IMR-90 (cell line): ENCODE results near the gene MATK. TPM values are rescaled to one million over a fixed set of nuclear protein-coding genes. Genes with fewer than 3 reads are reported as not detected.

ENCODE experiments used
- ATAC-seq: fragments of 200-7000 bp; cut with Tn5 transposase; 2 replicates; pipeline ENCODE4 v1.9.1; 2020; ENCODE audit warnings: low read depth, mild to moderate bottlenecking, moderate library complexity
- BruUV-seq: library from RNA; stranded (reverse); fragments of 400-500 nt; replicated peaks from 2 replicates; lab custom pipeline; 2021; lab: Mats Ljungman, UMichigan
- CTCF ChIA-PET: fragments of 300-600 bp; formaldehyde crosslinking; extraction: SDS; loops from one replicate; lab custom pipeline; 2021; ENCODE audit warnings: antibody characterized with exemption; lab: Yijun Ruan, JAX
- POLR2A ChIA-PET: fragments of 300-600 bp; sonication (Branson Sonifier 250); formaldehyde crosslinking; loops from one replicate; lab custom pipeline; 2022; ENCODE audit warnings: antibody characterized with exemption; ENCODE audit not compliant: unreplicated experiment; lab: Charles Lee
- DNase-seq: peaks from one replicate; pipeline ENCODE4 v3.0.0; 2013
- H2AFZ ChIP-seq: replicated peaks from 2 replicates; pipeline ENCODE3; 2013; ENCODE audit warnings: low read length, mild to moderate bottlenecking; ENCODE audit not compliant: poor library complexity
- H2AK5ac ChIP-seq: 2 replicates; pipeline ENCODE4 v1.6.1; 2013; ENCODE audit warnings: low read depth, low read length, inconsistent platforms
- H2AK9ac ChIP-seq: replicated peaks from 2 replicates; pipeline ENCODE3; 2013; ENCODE audit warnings: mild to moderate bottlenecking, low read depth, low read length, moderate library complexity; ENCODE audit not compliant: poor library complexity
- H2BK120ac ChIP-seq: 2 replicates; pipeline ENCODE4 v1.6.1; 2013; ENCODE audit warnings: low read depth, low read length, inconsistent platforms
- H2BK15ac ChIP-seq: 3 replicates; pipeline ENCODE4 v1.6.1; 2013; ENCODE audit warnings: low read depth, low read length, inconsistent platforms
- H2BK20ac ChIP-seq: 2 replicates; pipeline ENCODE4 v1.6.1; 2013; ENCODE audit warnings: low read depth, mild to moderate bottlenecking, inconsistent platforms, low read length, moderate library complexity
- H2BK5ac ChIP-seq: 2 replicates; pipeline ENCODE4 v1.6.1; 2013; ENCODE audit warnings: mild to moderate bottlenecking, low read depth, low read length, inconsistent platforms; ENCODE audit not compliant: poor library complexity, severe bottlenecking
- H3K14ac ChIP-seq: replicated peaks from 2 replicates; pipeline ENCODE4 v1.6.1; 2013; ENCODE audit warnings: low read depth, low read length, inconsistent platforms
- H3K18ac ChIP-seq: 2 replicates; pipeline ENCODE4 v1.6.1; 2013; ENCODE audit warnings: low read depth, low read length, control low read depth
- H3K23ac ChIP-seq: 2 replicates; pipeline ENCODE4 v1.6.1; 2013; ENCODE audit warnings: low read depth, low read length, inconsistent platforms
- H3K27ac ChIP-seq: 2 replicates; pipeline ENCODE4 v1.5.1; 2013; ENCODE audit warnings: mild to moderate bottlenecking, control low read depth, low read length; ENCODE audit not compliant: insufficient read depth
- H3K27me3 ChIP-seq: 2 replicates; pipeline ENCODE4 v1.6.1; 2013; ENCODE audit warnings: low read length; ENCODE audit not compliant: control insufficient read depth, insufficient read depth
- H3K36me3 ChIP-seq: 2 replicates; pipeline ENCODE4 v1.6.1; 2013; ENCODE audit warnings: low read length, mixed read lengths; ENCODE audit not compliant: control insufficient read depth, insufficient read depth
- H3K4ac ChIP-seq: 2 replicates; pipeline ENCODE4 v1.6.1; 2013; ENCODE audit warnings: low read depth, low read length, inconsistent platforms
- H3K4me1 ChIP-seq: 2 replicates; pipeline ENCODE4 v1.6.1; 2013; ENCODE audit warnings: low read length, mixed read lengths; ENCODE audit not compliant: control insufficient read depth, insufficient read depth
- H3K4me2 ChIP-seq: 2 replicates; pipeline ENCODE4 v1.6.1; 2013; ENCODE audit warnings: low read depth, mild to moderate bottlenecking, control low read depth, low read length, moderate library complexity
- H3K4me3 ChIP-seq: 2 replicates; pipeline ENCODE4 v1.5.1; 2013; ENCODE audit warnings: low read depth, mild to moderate bottlenecking, control low read depth, low read length, moderate library complexity; ENCODE audit not compliant: insufficient read depth
- H3K56ac ChIP-seq: 2 replicates; pipeline ENCODE4 v1.6.1; 2013; ENCODE audit warnings: low read length, inconsistent platforms; ENCODE audit not compliant: insufficient read depth; ENCODE audit errors: extremely low read depth
- H3K79me1 ChIP-seq, 2 experiments: 2 replicates each; pipeline ENCODE4 v1.6.1; 2013; ENCODE audit warnings: low read length in 2 of 2, inconsistent platforms in 1 of 2, low read depth in 1 of 2
- H3K9ac ChIP-seq: 2 replicates; pipeline ENCODE4 v1.6.1; 2013; ENCODE audit warnings: low read depth, low read length, control low read depth
- H3K9me1 ChIP-seq: 2 replicates; pipeline ENCODE4 v1.6.1; 2013; ENCODE audit warnings: low read length, inconsistent platforms; ENCODE audit not compliant: insufficient read depth
- H3K9me3 ChIP-seq: 2 replicates; pipeline ENCODE4 v1.6.1; 2013; ENCODE audit warnings: low read length; ENCODE audit not compliant: control insufficient read depth, insufficient read depth
- H4K20me1 ChIP-seq: 2 replicates; pipeline ENCODE4 v1.6.1; 2013; ENCODE audit warnings: low read length, inconsistent platforms; ENCODE audit not compliant: insufficient read depth
- H4K5ac ChIP-seq: 2 replicates; pipeline ENCODE4 v1.6.1; 2013; ENCODE audit warnings: mild to moderate bottlenecking, low read depth, low read length, control low read depth
- H4K8ac ChIP-seq, 2 experiments: 2 replicates each; pipeline ENCODE4 v1.6.1; 2013; ENCODE audit warnings: low read depth in 2 of 2, low read length in 2 of 2, control low read depth in 1 of 2, inconsistent platforms in 1 of 2
- H4K91ac ChIP-seq: 2 replicates; pipeline ENCODE4 v1.6.1; 2013; ENCODE audit warnings: low read depth, low read length, inconsistent platforms; ENCODE audit not compliant: insufficient read depth
- BHLHE40 ChIP-seq: fragments of 150-350 bp; IDR thresholded peaks from 2 replicates; pipeline ENCODE4 v1.6.1; 2016; ENCODE audit warnings: mild to moderate bottlenecking, low read depth, low read length
- CEBPB ChIP-seq: IDR thresholded peaks from 2 replicates; pipeline ENCODE4 v1.6.1; 2012; ENCODE audit warnings: low read depth, low read length, improper control_type of control experiment
- CHD1 ChIP-seq: IDR thresholded peaks from 2 replicates; pipeline ENCODE4 v1.6.1; 2012; ENCODE audit warnings: low read depth, low read length, improper control_type of control experiment
- FOS ChIP-seq: fragments of 150-350 bp; IDR thresholded peaks from 2 replicates; pipeline ENCODE4 v1.6.1; 2016; ENCODE audit warnings: low read depth, low read length
- MAFK ChIP-seq: IDR thresholded peaks from 2 replicates; pipeline ENCODE4 v1.6.1; 2012; ENCODE audit warnings: low read depth, low read length, improper control_type of control experiment
- MAZ ChIP-seq: IDR thresholded peaks from 2 replicates; pipeline ENCODE4 v1.6.1; 2012; ENCODE audit warnings: low read depth, mild to moderate bottlenecking, low read length, improper control_type of control experiment, moderate library complexity, borderline replicate concordance
- MXI1 ChIP-seq: IDR thresholded peaks from 2 replicates; pipeline ENCODE4 v1.6.1; 2012; ENCODE audit warnings: low read depth, mild to moderate bottlenecking, low read length, moderate library complexity, borderline replicate concordance
- POLR2A ChIP-seq: IDR thresholded peaks from 2 replicates; pipeline ENCODE4 v1.6.1; 2012; ENCODE audit warnings: mild to moderate bottlenecking, low read depth, low read length
- RAD21 ChIP-seq: IDR thresholded peaks from 2 replicates; pipeline ENCODE4 v1.6.1; 2012; ENCODE audit warnings: low read length, improper control_type of control experiment
- RCOR1 ChIP-seq: IDR thresholded peaks from 2 replicates; pipeline ENCODE4 v1.6.1; 2012; ENCODE audit warnings: mild to moderate bottlenecking, low read length, improper control_type of control experiment; ENCODE audit not compliant: insufficient replicate concordance
- RFX5 ChIP-seq: IDR thresholded peaks from 2 replicates; pipeline ENCODE4 v1.8.0; 2012; ENCODE audit warnings: low read depth, mild to moderate bottlenecking, low read length, moderate library complexity
- SMC3 ChIP-seq: fragments of 150-350 bp; IDR thresholded peaks from 2 replicates; pipeline ENCODE4 v1.6.1; 2016; ENCODE audit warnings: low read depth, mild to moderate bottlenecking, antibody characterized with exemption, low read length, moderate library complexity
- WGBS, 2 experiments: methylation state at CpG; one replicate each; pipeline versions ENCODE4 v1.1.5 to v1.1.7; 2013; ENCODE audit warnings: missing lambda C conversion rate in 2 of 2; ENCODE audit not compliant: insufficient read length in 1 of 2; ENCODE audit errors: extremely low coverage in 2 of 2; 5-methylcytosine and 5-hydroxymethylcytosine counted together
- dilution Hi-C: fragments of 300-500 bp; cut with HindIII; formaldehyde crosslinking; loops from one replicate; pipeline ENCODE4 v1.14.3; 2018; ENCODE audit warnings: low sequenced_read_pairs; ENCODE audit not compliant: unreplicated experiment
- in situ Hi-C: fragments of 300-500 bp; cut with MboI; formaldehyde crosslinking; loops from 3 replicates; pipeline ENCODE4 v1.14.3; 2019; ENCODE audit warnings: low sequenced_read_pairs, inconsistent platforms, mixed read lengths
- intact Hi-C: fragments of 100-400 bp; cut with micrococcal nuclease; formaldehyde crosslinking; loops from 2 replicates; pipeline ENCODE4 v1.10.0; 2022
- polyA plus RNA-seq, 3 experiments: library from polyadenylated mRNA; depleted of rRNA; stranded (reverse); fragments of >200 nt; gene quantifications; 2 replicates each; pipeline ENCODE4 v1.2.3, GENCODE V29; 2012; ENCODE audit warnings: low replicate concordance in 1 of 3
- total RNA-seq: library from RNA; depleted of rRNA; stranded (reverse); fragments of >200 nt; gene quantifications from 2 replicates; pipeline ENCODE4 v1.2.3, GENCODE V29; 2012
- TF ChIP-seq, protein P1 (sequence below): conservative IDR thresholded peaks from 2 replicates; pipeline ENCODE4 v1.5.1; 2012; ENCODE audit warnings: mild to moderate bottlenecking, low read depth, low read length, improper control_type of control experiment
- TF ChIP-seq, protein P2 (sequence below): fragments of 150-350 bp; IDR thresholded peaks from 2 replicates; pipeline ENCODE4 v1.6.1; 2016; ENCODE audit warnings: low read depth, mild to moderate bottlenecking, low read length, moderate library complexity, borderline replicate concordance
- TF ChIP-seq, protein P3 (sequence below): fragments of 150-350 bp; IDR thresholded peaks from 2 replicates; pipeline ENCODE4 v1.6.1; 2017; ENCODE audit warnings: mild to moderate bottlenecking, antibody characterized with exemption, low read length, low read depth

Gene MATK
- total and polyA plus RNA-seq, 2 of the 4 experiments (the other 2 are of a cell fraction) = not detected

DNA sequence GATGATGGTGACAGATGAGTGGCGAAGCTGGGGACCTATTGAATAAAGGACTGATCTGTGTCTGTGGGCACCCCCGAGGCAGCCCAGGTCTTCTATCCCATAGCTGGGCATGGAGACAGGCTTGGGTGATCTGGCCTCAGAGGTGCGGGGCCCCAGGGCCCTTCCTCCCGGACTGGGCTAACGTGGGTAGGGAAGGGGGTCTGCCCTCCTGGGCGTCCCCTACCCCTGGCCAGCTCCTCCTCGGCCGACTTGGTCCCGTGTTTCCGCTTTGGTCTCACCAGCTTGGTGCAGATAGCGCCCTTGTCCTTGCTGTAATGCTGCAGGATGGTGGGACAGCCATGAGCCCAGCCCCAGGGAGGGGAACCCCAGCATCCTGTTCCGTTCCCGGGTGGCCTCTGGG is 3.3 kb downstream of the MATK start:
- H3K36me3 ChIP-seq = no peaks in the 10 kb centered on the region
- intact Hi-C loops = no loop called here
- no peak overlapping the region for H4K5ac ChIP-seq
- H3K4me1 ChIP-seq = no peaks in the 10 kb centered on the region
- no peak overlapping the region for H3K4me3 ChIP-seq
- ChIA-PET CTCF (no interaction called here), POLR2A (no interaction called here)
- H2BK20ac ChIP-seq = no peak overlapping the region
- no peak overlapping the region for H3K4me2 ChIP-seq
- H3K56ac ChIP-seq = no peak overlapping the region
- peak overlapping the region; percentile 21 for H2AFZ ChIP-seq
- peaks cover 19% of the 10 kb centered on the region for H3K27me3 ChIP-seq
- H2BK120ac ChIP-seq = no peak overlapping the region
- H3K9me1 ChIP-seq = no peaks in the 10 kb centered on the region
- no peak for DNase-seq
- H4K20me1 ChIP-seq = no peaks in the 10 kb centered on the region
- H4K91ac ChIP-seq = no peak overlapping the region
- no peak overlapping the region for H3K27ac ChIP-seq
- no peak overlapping the region for H2BK15ac ChIP-seq
- H3K23ac ChIP-seq = no peak overlapping the region
- in situ Hi-C loops = no loop called here
- no peak for ATAC-seq
- no peak overlapping the region for H2BK5ac ChIP-seq
- no peak overlapping the region for H4K8ac ChIP-seq
- BruUV-seq = no TSS peak
- TF ChIP-seq, protein P1, sequence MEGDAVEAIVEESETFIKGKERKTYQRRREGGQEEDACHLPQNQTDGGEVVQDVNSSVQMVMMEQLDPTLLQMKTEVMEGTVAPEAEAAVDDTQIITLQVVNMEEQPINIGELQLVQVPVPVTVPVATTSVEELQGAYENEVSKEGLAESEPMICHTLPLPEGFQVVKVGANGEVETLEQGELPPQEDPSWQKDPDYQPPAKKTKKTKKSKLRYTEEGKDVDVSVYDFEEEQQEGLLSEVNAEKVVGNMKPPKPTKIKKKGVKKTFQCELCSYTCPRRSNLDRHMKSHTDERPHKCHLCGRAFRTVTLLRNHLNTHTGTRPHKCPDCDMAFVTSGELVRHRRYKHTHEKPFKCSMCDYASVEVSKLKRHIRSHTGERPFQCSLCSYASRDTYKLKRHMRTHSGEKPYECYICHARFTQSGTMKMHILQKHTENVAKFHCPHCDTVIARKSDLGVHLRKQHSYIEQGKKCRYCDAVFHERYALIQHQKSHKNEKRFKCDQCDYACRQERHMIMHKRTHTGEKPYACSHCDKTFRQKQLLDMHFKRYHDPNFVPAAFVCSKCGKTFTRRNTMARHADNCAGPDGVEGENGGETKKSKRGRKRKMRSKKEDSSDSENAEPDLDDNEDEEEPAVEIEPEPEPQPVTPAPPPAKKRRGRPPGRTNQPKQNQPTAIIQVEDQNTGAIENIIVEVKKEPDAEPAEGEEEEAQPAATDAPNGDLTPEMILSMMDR = no peak
- TF ChIP-seq CEBPB = no peak
- no peak for TF ChIP-seq BHLHE40
- TF ChIP-seq, protein P2, sequence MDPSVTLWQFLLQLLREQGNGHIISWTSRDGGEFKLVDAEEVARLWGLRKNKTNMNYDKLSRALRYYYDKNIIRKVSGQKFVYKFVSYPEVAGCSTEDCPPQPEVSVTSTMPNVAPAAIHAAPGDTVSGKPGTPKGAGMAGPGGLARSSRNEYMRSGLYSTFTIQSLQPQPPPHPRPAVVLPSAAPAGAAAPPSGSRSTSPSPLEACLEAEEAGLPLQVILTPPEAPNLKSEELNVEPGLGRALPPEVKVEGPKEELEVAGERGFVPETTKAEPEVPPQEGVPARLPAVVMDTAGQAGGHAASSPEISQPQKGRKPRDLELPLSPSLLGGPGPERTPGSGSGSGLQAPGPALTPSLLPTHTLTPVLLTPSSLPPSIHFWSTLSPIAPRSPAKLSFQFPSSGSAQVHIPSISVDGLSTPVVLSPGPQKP = no peak
- TF ChIP-seq RAD21 = no peak
- TF ChIP-seq, protein P3, sequence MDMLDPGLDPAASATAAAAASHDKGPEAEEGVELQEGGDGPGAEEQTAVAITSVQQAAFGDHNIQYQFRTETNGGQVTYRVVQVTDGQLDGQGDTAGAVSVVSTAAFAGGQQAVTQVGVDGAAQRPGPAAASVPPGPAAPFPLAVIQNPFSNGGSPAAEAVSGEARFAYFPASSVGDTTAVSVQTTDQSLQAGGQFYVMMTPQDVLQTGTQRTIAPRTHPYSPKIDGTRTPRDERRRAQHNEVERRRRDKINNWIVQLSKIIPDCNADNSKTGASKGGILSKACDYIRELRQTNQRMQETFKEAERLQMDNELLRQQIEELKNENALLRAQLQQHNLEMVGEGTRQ = no peak
- no peak for TF ChIP-seq SMC3
- TF ChIP-seq MAZ = no peak
- TF ChIP-seq FOS = no peak
- no peak for TF ChIP-seq RCOR1
- TF ChIP-seq MAFK = no peak
- TF ChIP-seq CHD1 = no peak
- TF ChIP-seq MXI1 = no peak
- no peak for TF ChIP-seq RFX5
- TF ChIP-seq POLR2A = no peak
- H3K9me3 ChIP-seq = peaks cover 24% of the 10 kb centered on the region
- dilution Hi-C loops = no loop called here
- 50% methylated on average over 2 of the region's 13 CpGs; no CpG with 5 or more reads in 1 of the 2 experiments for WGBS, 2 experiments
- H3K9ac ChIP-seq = no peak overlapping the region
- H3K4ac ChIP-seq = no peak overlapping the region
- H3K18ac ChIP-seq = no peak overlapping the region
- no peaks in the 10 kb centered on the region for H3K79me1 ChIP-seq
- no peak overlapping the region for H3K14ac ChIP-seq
- no peak overlapping the region for H2AK9ac ChIP-seq
- H2AK5ac ChIP-seq = no peak overlapping the region
